T follicular helper cell (primary cell): ENCODE measurements around the gene TMEM190.
"Not testable (repeated sequence)": the region's sequence is repeated elsewhere in the genome, so short reads cannot be mapped to it uniquely, and the experiment has no call there.

Source experiments
- DNase-seq: peaks from one replicate; pipeline ENCODE4 v3.0.0-alpha.2; 2020; ENCODE audit warnings: low read depth

Gene TMEM190

GRCh38 chr19:55390461-55390880, 13.8 kb downstream of the TMEM190 start:
- DNase-seq, result no peak

GRCh38 chr19:55391191-55391670, 14.6 kb downstream of the TMEM190 start:
- DNase-seq, result no peak

GRCh38 chr19:55391702-55392615, 15.3 kb downstream of the TMEM190 start:
- DNase-seq, result no peak

- no peak for DNase-seq
Measured at GRCh38 chr19:55392820-55393761, 16.5 kb downstream of the TMEM190 start.

GRCh38 chr19:55398200-55398925, 21.7 kb downstream of the TMEM190 start:
- no peak for DNase-seq

GRCh38 chr19:55400281-55401087, 23.9 kb downstream of the TMEM190 start:
- DNase-seq, result no peak

GRCh38 chr19:55401390-55401789, 24.8 kb downstream of the TMEM190 start:
- not testable (repeated sequence) for DNase-seq

GRCh38 chr19:55402509-55402908, 25.9 kb downstream of the TMEM190 start:
- DNase-seq, result no peak

- no peak for DNase-seq
Measured at GRCh38 chr19:55405638-55406037, 29.0 kb downstream of the TMEM190 start.

GRCh38 chr19:55406091-55406825, 29.6 kb downstream of the TMEM190 start:
- no peak for DNase-seq

GRCh38 chr19:55406826-55407549, 30.4 kb downstream of the TMEM190 start:
- no peak for DNase-seq

GRCh38 chr19:55407550-55407799, 30.8 kb downstream of the TMEM190 start, which contains the start of gene UBE2S:
Gene UBE2S, minus strand, starts transcription at chr19:55407788. Its CDS starts 199 bp downstream, at chr19:55407589.
- DNase-seq, result not testable (repeated sequence)

GRCh38 chr19:55407800-55408532, 31.3 kb downstream of the TMEM190 start:
- DNase-seq, result peak; percentile 95

GRCh38 chr19:55408533-55408872, 31.9 kb downstream of the TMEM190 start:
- DNase-seq, result no peak

GRCh38 chr19:55409179-55409578, 32.6 kb downstream of the TMEM190 start:
- not testable (repeated sequence) for DNase-seq

GRCh38 chr19:55410168-55410567, 33.5 kb downstream of the TMEM190 start:
- no peak for DNase-seq

GRCh38 chr19:55418185-55418584, 41.6 kb downstream of the TMEM190 start:
- peak; percentile 46 for DNase-seq

- DNase-seq, result no peak
Measured at GRCh38 chr19:55419103-55419502, 42.5 kb downstream of the TMEM190 start.

GRCh38 chr19:55419624-55420236, 43.1 kb downstream of the TMEM190 start:
- DNase-seq, result no peak
